Left kidney (tissue), 2 donors: ENCODE results near the gene CCDC61. TPM values are rescaled to one million over a fixed set of nuclear protein-coding genes. Genes with fewer than 3 reads are reported as not detected.

ENCODE experiments used
- DNase-seq: peaks from one replicate; pipeline ENCODE4 v3.0.0-alpha.2; 2013
- polyA plus RNA-seq: library from polyadenylated mRNA; unstranded; fragments of 120-200 nt; gene quantifications from one replicate; pipeline ENCODE4 v1.2.1, GENCODE V29; 2013; ENCODE audit not compliant: insufficient read length

CCDC61 gene
- polyA plus RNA-seq, 1 donor: 11.7 TPM

DNA sequence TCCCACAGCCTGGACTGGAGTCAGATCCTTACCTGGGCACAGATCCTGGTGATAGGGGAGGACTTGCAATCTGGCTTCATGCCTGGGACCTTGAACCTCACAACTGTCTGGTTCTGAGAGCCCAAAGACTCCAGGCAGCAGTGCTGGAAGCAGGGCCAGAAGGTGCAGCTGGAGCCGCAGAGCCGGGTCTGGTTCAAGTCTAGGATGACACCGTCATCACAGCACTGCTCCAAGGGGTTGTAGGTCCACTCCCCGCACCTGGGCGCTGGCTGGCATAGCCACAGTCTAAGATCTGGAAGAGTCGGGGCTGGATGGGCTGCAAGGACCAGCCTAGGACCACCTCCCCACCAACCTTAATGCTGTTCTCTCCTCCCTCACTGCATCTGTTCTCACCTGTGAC lies 44.9 kb downstream of the CCDC61 start:
- no peak for DNase-seq

DNA sequence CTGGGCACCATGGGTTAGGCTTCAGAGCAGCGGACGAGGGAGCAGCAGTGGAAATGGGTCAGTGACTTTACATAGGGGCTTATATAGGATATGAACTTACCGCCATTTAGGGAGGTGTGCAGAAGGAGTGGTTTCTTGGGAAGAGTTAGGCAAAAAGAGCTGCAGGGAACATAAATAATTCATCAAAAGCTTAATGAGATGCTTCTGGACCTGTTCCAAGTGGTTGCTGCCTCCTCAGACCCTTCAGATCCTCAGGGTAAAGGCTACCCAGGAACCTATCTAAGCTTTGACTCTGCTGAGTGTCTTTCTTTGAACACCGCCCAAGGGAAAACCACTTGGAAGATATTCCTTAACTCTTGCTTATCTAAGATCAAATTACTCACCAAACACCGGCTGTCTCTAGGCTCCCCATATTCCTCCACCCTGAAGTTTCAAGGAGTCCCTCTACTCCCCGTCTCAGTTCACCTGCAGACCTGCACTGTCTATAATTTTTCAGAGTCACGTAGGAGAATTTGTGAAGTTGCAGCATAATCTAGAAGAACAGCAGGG lies 45.8 kb downstream of the CCDC61 start, which contains the start of gene IGFL4:
IGFL4 (minus strand) TSS at position 51 of the 549 bp plus-strand sequence; CDS start at position 11, 40 bp downstream.
- peak; percentile 36 for DNase-seq

DNA sequence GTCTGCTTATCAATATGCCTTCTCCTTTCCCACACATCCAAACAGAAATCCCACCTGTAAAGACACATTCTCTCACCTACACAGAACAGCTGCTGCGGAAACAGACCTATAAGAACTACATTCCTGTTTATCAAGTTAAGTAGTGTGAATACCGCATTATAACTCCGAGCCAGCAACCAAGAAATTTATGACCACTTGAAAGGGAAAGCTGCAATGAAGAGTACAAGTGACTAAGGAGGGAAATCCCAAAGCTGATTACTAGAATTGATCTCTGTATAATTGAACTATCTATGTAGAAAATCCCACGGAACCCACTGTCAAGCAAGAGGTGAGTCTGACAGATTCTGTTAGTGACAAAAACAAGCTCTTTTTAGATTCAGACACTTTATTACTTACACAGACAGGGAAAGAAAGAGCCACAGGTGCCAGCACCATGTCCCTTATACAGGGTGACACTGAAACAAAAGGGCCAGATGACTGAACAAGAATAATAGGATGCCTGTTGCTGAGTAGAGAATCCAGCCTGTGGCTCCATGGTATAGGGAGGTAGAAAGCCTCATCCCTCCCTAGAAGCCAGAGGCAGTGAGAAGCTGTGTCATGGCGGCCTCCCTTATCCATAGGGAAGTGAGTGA lies 47.1 kb downstream of the CCDC61 start:
- DNase-seq: no peak

- no peak for DNase-seq
These were observed 48.3 kb downstream of the CCDC61 start for GRCh38 chr19:46043519-46043918.

GRCh38 chr19:46049597-46049996 lies 54.3 kb downstream of the CCDC61 start:
- no peak for DNase-seq

DNA sequence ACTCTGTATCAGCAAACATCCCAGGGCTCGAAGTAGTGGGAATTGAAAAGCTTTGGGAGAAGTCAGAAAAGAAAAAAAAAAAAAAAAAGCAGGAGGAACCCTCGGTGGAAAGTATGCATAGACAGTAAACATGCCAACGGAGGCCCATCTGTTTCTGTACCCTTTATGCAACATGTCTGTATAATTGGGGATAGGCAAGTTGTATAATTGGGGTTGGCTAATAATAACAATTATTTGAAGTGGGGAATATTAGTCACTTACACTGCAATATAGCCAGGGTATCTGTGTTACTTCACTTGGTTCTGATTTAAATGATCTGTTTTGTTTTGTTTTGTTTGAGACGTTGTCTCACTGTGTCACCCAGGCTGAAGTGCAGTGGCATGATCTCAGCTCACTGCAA lies 57.6 kb downstream of the CCDC61 start:
- no peak for DNase-seq

DNA sequence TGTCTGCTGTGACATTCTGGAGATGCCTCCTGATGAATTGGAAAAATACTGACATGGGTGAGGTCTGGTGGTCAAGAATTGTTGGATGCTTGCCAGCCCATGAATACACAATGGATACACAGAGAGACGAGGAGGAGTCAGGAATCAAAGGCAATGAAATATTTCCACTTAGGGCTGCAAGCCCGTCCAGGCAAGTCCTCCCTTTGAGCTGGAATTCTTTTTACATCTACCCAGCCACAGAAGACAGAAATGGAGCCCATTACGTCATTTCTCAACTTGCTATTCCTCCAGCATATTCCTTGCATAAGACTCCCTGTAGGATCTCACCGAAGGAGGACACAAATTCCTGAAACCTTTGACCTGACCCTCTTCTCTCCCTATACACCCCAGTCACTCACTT lies 61.3 kb downstream of the CCDC61 start:
- no peak for DNase-seq

- no peak for DNase-seq
These were observed 63.5 kb downstream of the CCDC61 start for GRCh38 chr19:46058778-46059177.

DNA sequence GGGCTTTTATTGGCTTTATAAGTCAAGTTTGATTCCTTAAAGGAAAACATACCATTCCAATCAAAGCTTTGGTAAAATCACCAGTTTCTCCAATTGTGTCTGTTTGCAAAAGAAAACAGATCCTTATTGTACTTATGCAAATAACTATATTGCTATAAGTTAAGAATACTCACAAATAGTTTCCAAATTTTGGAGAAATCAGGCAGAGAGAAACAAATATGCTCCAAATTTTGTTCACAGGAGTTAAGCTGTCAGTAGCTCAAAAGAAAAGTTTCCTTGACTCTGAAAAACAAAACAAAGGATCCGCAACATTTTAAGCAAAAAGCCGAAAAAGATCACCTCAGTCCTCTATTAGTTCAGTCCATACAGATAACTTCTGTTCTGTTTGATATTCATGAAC lies 64.7 kb downstream of the CCDC61 start:
- no peak for DNase-seq

- no peak for DNase-seq
These were observed 67.9 kb downstream of the CCDC61 start for GRCh38 chr19:46063201-46063600.

DNA sequence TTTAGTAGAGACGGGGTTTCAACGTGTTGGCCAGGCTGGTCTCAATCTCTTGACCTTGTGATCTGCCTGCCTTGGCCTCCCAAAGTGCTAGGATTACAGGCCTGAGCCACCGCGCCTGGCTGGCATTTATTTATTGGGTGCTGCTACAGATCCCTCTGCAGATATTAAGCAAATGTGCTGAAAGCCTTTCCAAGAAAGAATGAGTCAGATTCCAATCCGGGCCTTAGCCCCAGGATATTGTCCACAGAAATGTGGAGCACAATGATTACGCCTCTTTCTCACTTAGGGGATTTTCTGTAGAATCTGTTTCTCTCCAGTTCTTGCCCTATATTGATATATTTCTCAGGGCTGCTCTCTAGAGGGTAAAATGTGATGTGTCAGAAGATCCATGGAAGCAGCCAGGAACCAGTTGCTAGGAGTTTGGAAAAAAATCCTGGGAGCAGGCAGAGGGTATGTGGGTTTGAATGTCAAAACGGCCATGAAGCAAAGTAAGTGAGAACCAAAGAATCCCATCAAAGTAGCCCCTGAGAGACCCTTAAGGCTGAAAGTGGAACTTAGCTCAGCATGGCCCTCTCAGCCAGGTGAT lies 70.3 kb downstream of the CCDC61 start:
- DNase-seq: no peak

GRCh38 chr19:46066471-46066870 lies 71.2 kb downstream of the CCDC61 start:
- no peak for DNase-seq

DNA sequence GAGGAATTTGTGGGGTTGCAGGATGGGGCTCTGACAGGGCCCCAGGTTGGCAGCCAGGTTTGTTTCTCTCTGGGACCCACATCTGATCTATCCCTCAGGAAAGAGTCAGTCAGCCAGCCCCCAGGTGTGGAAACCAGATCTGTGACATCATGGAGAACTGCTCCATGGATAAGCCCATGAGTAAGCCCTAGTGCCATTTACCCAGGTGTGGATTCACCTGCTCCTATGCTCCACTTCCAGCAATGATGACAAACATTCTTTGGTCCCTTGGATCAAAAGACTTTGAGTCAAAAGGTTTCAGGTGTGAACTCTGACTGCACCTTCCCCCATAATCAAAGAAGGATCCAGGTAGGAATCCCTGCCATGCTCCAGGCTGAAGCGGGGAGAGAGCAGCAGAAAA lies 72.4 kb downstream of the CCDC61 start:
- no peak for DNase-seq

Other genes with a start within 250 kb of the CCDC61 start
- 12.2 TPM for gene SIX5, start 226.2 kb upstream of the CCDC61 start, polyA plus RNA-seq
- 71.9 TPM for gene DMPK, start 213.0 kb upstream of the CCDC61 start, polyA plus RNA-seq
- 36.6 TPM for gene DMWD, start 202.6 kb upstream of the CCDC61 start, polyA plus RNA-seq
- gene RSPH6A, start 180.2 kb upstream of the CCDC61 start, polyA plus RNA-seq: not detected
- 75.1 TPM for gene SYMPK, start 132.3 kb upstream of the CCDC61 start, polyA plus RNA-seq
- gene FOXA3, start 131.1 kb upstream of the CCDC61 start, polyA plus RNA-seq: 0.12 TPM
- gene IRF2BP1, start 109.3 kb upstream of the CCDC61 start, polyA plus RNA-seq: 14.5 TPM
- gene MYPOP, start 92.9 kb upstream of the CCDC61 start, polyA plus RNA-seq: 4.0 TPM
- not detected for gene NANOS2, start 80.7 kb upstream of the CCDC61 start, polyA plus RNA-seq
- 4.1 TPM for gene NOVA2, start 21.6 kb upstream of the CCDC61 start, polyA plus RNA-seq
- gene PGLYRP1, start 27.6 kb downstream of the CCDC61 start, polyA plus RNA-seq: 0.32 TPM
- 0.58 TPM for gene IGFL4, start 45.5 kb downstream of the CCDC61 start, polyA plus RNA-seq
- not detected for gene IGFL3, start 129.2 kb downstream of the CCDC61 start, polyA plus RNA-seq
- not detected for gene IGFL2, start 152.8 kb downstream of the CCDC61 start, polyA plus RNA-seq
- not detected for gene IGFL1, start 234.3 kb downstream of the CCDC61 start, polyA plus RNA-seq